Trophoblast cell (in vitro differentiated cells and primary cell): Measurements from ENCODE around the gene MAP2K2.

ENCODE experiments used
- DNase-seq, 2 donors: peaks; one replicate each; pipeline ENCODE4 v3.0.0-alpha.2; 2016
- H2AFZ ChIP-seq: 2 replicates; pipeline ENCODE4 v1.6.1; 2013; ENCODE audit warnings: low read length, moderate library complexity, mild to moderate bottlenecking; ENCODE audit not compliant: insufficient read depth, poor library complexity
- H2AK5ac ChIP-seq: 2 replicates; pipeline ENCODE4 v1.6.1; 2013; ENCODE audit warnings: mild to moderate bottlenecking, low read length
- H2BK120ac ChIP-seq: 2 replicates; pipeline ENCODE4 v1.6.1; 2013; ENCODE audit warnings: low read length, mild to moderate bottlenecking, moderate library complexity; ENCODE audit not compliant: insufficient read depth, poor library complexity
- H2BK12ac ChIP-seq: 2 replicates; pipeline ENCODE4 v1.6.1; 2013; ENCODE audit warnings: mild to moderate bottlenecking, low read length, moderate library complexity
- H2BK5ac ChIP-seq: 2 replicates; pipeline ENCODE4 v1.6.1; 2013; ENCODE audit warnings: low read length, low read depth, moderate library complexity, mild to moderate bottlenecking; ENCODE audit not compliant: poor library complexity
- H3K14ac ChIP-seq: 2 replicates; pipeline ENCODE4 v1.6.1; 2013; ENCODE audit warnings: mild to moderate bottlenecking, low read length
- H3K18ac ChIP-seq: 2 replicates; pipeline ENCODE4 v1.6.1; 2013; ENCODE audit warnings: mild to moderate bottlenecking, low read length
- H3K23ac ChIP-seq: 2 replicates; pipeline ENCODE4 v1.6.1; 2013; ENCODE audit warnings: low read length
- H3K27ac ChIP-seq: 2 replicates; pipeline ENCODE4 v1.5.1; 2013; ENCODE audit warnings: low read depth, mild to moderate bottlenecking, inconsistent platforms, low read length, moderate library complexity
- H3K27me3 ChIP-seq: 2 replicates; pipeline ENCODE4 v1.6.1; 2013; ENCODE audit warnings: inconsistent platforms, mild to moderate bottlenecking, low read length, moderate library complexity; ENCODE audit not compliant: insufficient read depth
- H3K36me3 ChIP-seq, 2 experiments: 1 replicate in 1 of 2; 2 replicates in 1 of 2; pipeline ENCODE4 v1.6.1; 2013; ENCODE audit warnings: low read length in 2 of 2, mild to moderate bottlenecking in 2 of 2, moderate library complexity in 1 of 2; ENCODE audit not compliant: insufficient read depth in 2 of 2, control insufficient read depth in 1 of 2
- H3K4ac ChIP-seq: 2 replicates; pipeline ENCODE4 v1.6.1; 2013; ENCODE audit warnings: low read depth, mild to moderate bottlenecking, low read length, moderate library complexity
- H3K4me1 ChIP-seq, 2 experiments: 1 replicate in 1 of 2; 2 replicates in 1 of 2; pipeline ENCODE4 v1.6.1; 2013; ENCODE audit warnings: low read length in 2 of 2, mild to moderate bottlenecking in 2 of 2, moderate library complexity in 1 of 2; ENCODE audit not compliant: insufficient read depth in 2 of 2, control insufficient read depth in 1 of 2
- H3K4me2 ChIP-seq: 2 replicates; pipeline ENCODE4 v1.6.1; 2013; ENCODE audit warnings: inconsistent platforms, mild to moderate bottlenecking, low read length, moderate library complexity
- H3K4me3 ChIP-seq: 2 replicates; pipeline ENCODE4 v1.5.1; 2013; ENCODE audit warnings: mild to moderate bottlenecking, low read depth, low read length, inconsistent platforms
- H3K79me1 ChIP-seq: one replicate; pipeline ENCODE4 v1.6.1; 2013; ENCODE audit warnings: low read length
- H3K79me2 ChIP-seq: 2 replicates; pipeline ENCODE4 v1.6.1; 2013; ENCODE audit warnings: low read length, mild to moderate bottlenecking; ENCODE audit not compliant: control insufficient read depth, insufficient read depth, poor library complexity
- H3K9ac ChIP-seq: 2 replicates; pipeline ENCODE4 v1.6.1; 2013; ENCODE audit warnings: mild to moderate bottlenecking, low read length
- H3K9me3 ChIP-seq: 2 replicates; pipeline ENCODE4 v1.6.1; 2013; ENCODE audit warnings: low read depth, mild to moderate bottlenecking, control low read depth, inconsistent platforms, low read length; ENCODE audit not compliant: insufficient read depth
- H4K12ac ChIP-seq: 2 replicates; pipeline ENCODE4 v1.6.1; 2013; ENCODE audit warnings: low read depth, mild to moderate bottlenecking, low read length, moderate library complexity
- H4K8ac ChIP-seq: 2 replicates; pipeline ENCODE4 v1.6.1; 2013; ENCODE audit warnings: low read depth, mild to moderate bottlenecking, low read length, moderate library complexity
- H4K91ac ChIP-seq: one replicate; pipeline ENCODE4 v1.6.1; 2013; ENCODE audit warnings: low read depth, mild to moderate bottlenecking, low read length, moderate library complexity
- WGBS: extraction: QIAGEN DNeasy Blood & Tissue Kit; methylation state at CpG from one replicate; pipeline ENCODE4 v1.1.7; 2013; ENCODE audit warnings: missing lambda C conversion rate; ENCODE audit not compliant: insufficient read length, insufficient coverage; ENCODE audit errors: extremely low coverage; 5-methylcytosine and 5-hydroxymethylcytosine counted together

Gene MAP2K2

GRCh38 chr19:4051175-4052101, 72.5 kb downstream of the MAP2K2 start:
- peak in 1 of 2 donors; percentile 25 for DNase-seq
- H2BK12ac ChIP-seq: no peak overlapping the region
- H3K27me3 ChIP-seq: no peaks in the 10 kb centered on the region
- peaks cover 18% of the 10 kb centered on the region for H3K79me2 ChIP-seq
- H2BK5ac ChIP-seq: no peak overlapping the region
- H4K8ac ChIP-seq: peak overlapping the region; percentile 35
- H3K36me3 ChIP-seq: peaks cover 75 to 78% of the 10 kb centered on the region in 2 experiments
- no peak overlapping the region for H3K14ac ChIP-seq
- no peak overlapping the region for H3K9ac ChIP-seq
- no peak overlapping the region for H3K4me3 ChIP-seq
- peak overlapping the region; percentile 12 for H3K27ac ChIP-seq
- no peak overlapping the region for H3K23ac ChIP-seq
- peaks cover 7 to 10% of the 10 kb centered on the region in 2 experiments for H3K4me1 ChIP-seq
- no peak overlapping the region for H3K18ac ChIP-seq
- peaks cover 9% of the 10 kb centered on the region for H3K9me3 ChIP-seq
- WGBS: no CpG with 5 or more reads among the region's 15 CpGs
- H3K79me1 ChIP-seq: peaks cover 3% of the 10 kb centered on the region
- H4K91ac ChIP-seq: no peak overlapping the region
- H3K4ac ChIP-seq: peak overlapping the region; percentile 91
- no peak overlapping the region for H2BK120ac ChIP-seq
- no peak overlapping the region for H2AFZ ChIP-seq
- no peak overlapping the region for H2AK5ac ChIP-seq
- no peak overlapping the region for H3K4me2 ChIP-seq
- peak overlapping the region; percentile 63 for H4K12ac ChIP-seq

GRCh38 chr19:4049432-4049831, 74.5 kb downstream of the MAP2K2 start:
- Histone ChIP-seq H3K4ac (peak overlapping the region; percentile 87), H3K9ac (no peak overlapping the region), H3K4me2 (no peak overlapping the region), H3K79me1 (peaks cover 3% of the 10 kb centered on the region), H2BK5ac (no peak overlapping the region), H3K9me3 (peaks cover 9% of the 10 kb centered on the region), H3K27me3 (no peaks in the 10 kb centered on the region), H3K23ac (no peak overlapping the region), H2BK12ac (no peak overlapping the region), H2BK120ac (no peak overlapping the region), H3K79me2 (peaks cover 13% of the 10 kb centered on the region), H2AFZ (no peak overlapping the region), H3K27ac (no peak overlapping the region), H4K8ac (no peak overlapping the region), H3K14ac (no peak overlapping the region), H3K18ac (no peak overlapping the region), H4K91ac (no peak overlapping the region), H2AK5ac (no peak overlapping the region), H4K12ac (no peak overlapping the region), H3K36me3 (peaks cover 66 to 74% of the 10 kb centered on the region in 2 experiments), H3K4me1 (peaks cover 7 to 10% of the 10 kb centered on the region in 2 experiments), H3K4me3 (no peak overlapping the region)
- WGBS: no CpG with 5 or more reads among the region's 15 CpGs
- DNase-seq: no peak

- WGBS: no CpG with 5 or more reads among the region's 33 CpGs
- Histone ChIP-seq H3K4ac (no peak overlapping the region), H3K4me3 (no peak overlapping the region), H4K8ac (no peak overlapping the region), H3K4me1 (peaks cover 2 to 4% of the 10 kb centered on the region in 2 experiments), H2BK5ac (no peak overlapping the region), H4K12ac (no peak overlapping the region), H2BK120ac (no peak overlapping the region), H2AFZ (no peak overlapping the region), H3K14ac (no peak overlapping the region), H3K9ac (no peak overlapping the region), H3K79me2 (peaks cover 11% of the 10 kb centered on the region), H3K36me3 (peaks cover 51 to 57% of the 10 kb centered on the region in 2 experiments), H3K79me1 (peaks cover 3% of the 10 kb centered on the region), H2BK12ac (no peak overlapping the region), H3K9me3 (peaks cover 2% of the 10 kb centered on the region), H3K23ac (no peak overlapping the region), H3K27me3 (no peaks in the 10 kb centered on the region), H4K91ac (no peak overlapping the region), H2AK5ac (no peak overlapping the region), H3K4me2 (no peak overlapping the region), H3K27ac (no peak overlapping the region), H3K18ac (no peak overlapping the region)
- DNase-seq: no peak
Observed at GRCh38 chr19:4046946-4047683, 76.8 kb downstream of the MAP2K2 start.

GRCh38 chr19:4046362-4046691, 77.6 kb downstream of the MAP2K2 start:
- WGBS: no CpG with 5 or more reads among the region's 7 CpGs
- no peak for DNase-seq

More at GRCh38 chr19:4046362-4046691, 77.6 kb downstream of the MAP2K2 start:
- Histone ChIP-seq H3K79me1 (peaks cover under 1% of the 10 kb centered on the region), H3K36me3 (peaks cover 46 to 52% of the 10 kb centered on the region in 2 experiments), H3K4ac (no peak overlapping the region), H3K9ac (no peak overlapping the region), H3K27me3 (no peaks in the 10 kb centered on the region), H3K4me3 (no peak overlapping the region), H3K18ac (no peak overlapping the region), H3K79me2 (peaks cover 4% of the 10 kb centered on the region), H3K9me3 (peaks cover 2% of the 10 kb centered on the region), H3K4me2 (no peak overlapping the region), H2BK12ac (no peak overlapping the region), H4K12ac (no peak overlapping the region), H3K14ac (no peak overlapping the region), H3K23ac (no peak overlapping the region), H2AFZ (no peak overlapping the region), H2AK5ac (no peak overlapping the region), H4K8ac (no peak overlapping the region), H3K4me1 (peaks cover 0 to 3% of the 10 kb centered on the region in 2 experiments), H3K27ac (no peak overlapping the region), H2BK5ac (no peak overlapping the region), H4K91ac (no peak overlapping the region), H2BK120ac (no peak overlapping the region)
